ENCODE data around the gene C4orf54.

DNA sequence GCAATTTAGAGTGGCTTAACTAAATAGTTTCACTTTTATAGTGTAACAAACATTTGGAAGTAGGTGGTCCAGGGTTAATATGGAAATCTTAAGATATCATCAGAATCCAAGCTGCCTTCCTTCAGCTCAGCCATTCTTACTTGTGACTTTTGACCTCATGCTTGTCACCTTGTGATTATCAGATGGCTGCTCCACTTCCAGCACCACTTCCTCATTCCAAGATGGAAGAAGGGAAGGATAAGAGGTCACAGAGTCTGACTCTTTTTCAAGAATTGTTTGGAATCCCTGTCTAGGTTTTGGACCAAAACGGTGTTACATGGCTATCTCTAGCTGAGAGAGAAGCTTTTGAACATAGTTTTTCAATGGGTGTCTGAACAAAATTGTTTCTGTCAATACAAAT is 43.1 kb downstream of the C4orf54 start:
- TF ChIP-seq ZFP30 (CRISPR knock-in tag; IDR thresholded peaks at IDR 0.05) (no peak), ZNF8 (CRISPR knock-in tag; IDR thresholded peaks at IDR 0.05) (no peak), TOX (CRISPR knock-in tag; IDR thresholded peaks at IDR 0.05; ENCODE audit: borderline replicate concordance) (no peak), ISL1 (CRISPR knock-in tag; IDR thresholded peaks at IDR 0.05) (no peak), ZFP3 (CRISPR knock-in tag; IDR thresholded peaks at IDR 0.05) (no peak), ARNTL (CRISPR knock-in tag; IDR thresholded peaks at IDR 0.05; ENCODE audit: borderline replicate concordance, low read depth) (no peak), SNAI2 (CRISPR knock-in tag; IDR thresholded peaks at IDR 0.05) (no peak), RARB (CRISPR knock-in tag; IDR thresholded peaks at IDR 0.05) (no peak), ZC3H10 (CRISPR knock-in tag; IDR thresholded peaks at IDR 0.05) (no peak), TCF4 (CRISPR knock-in tag; IDR thresholded peaks at IDR 0.05; ENCODE audit: borderline replicate concordance) (no peak), PATZ1 (CRISPR knock-in tag; IDR thresholded peaks at IDR 0.05; ENCODE audit: borderline replicate concordance) (no peak), ZNF70 (CRISPR knock-in tag; IDR thresholded peaks at IDR 0.05) (no peak)
- TF ChIP-seq, protein P1, sequence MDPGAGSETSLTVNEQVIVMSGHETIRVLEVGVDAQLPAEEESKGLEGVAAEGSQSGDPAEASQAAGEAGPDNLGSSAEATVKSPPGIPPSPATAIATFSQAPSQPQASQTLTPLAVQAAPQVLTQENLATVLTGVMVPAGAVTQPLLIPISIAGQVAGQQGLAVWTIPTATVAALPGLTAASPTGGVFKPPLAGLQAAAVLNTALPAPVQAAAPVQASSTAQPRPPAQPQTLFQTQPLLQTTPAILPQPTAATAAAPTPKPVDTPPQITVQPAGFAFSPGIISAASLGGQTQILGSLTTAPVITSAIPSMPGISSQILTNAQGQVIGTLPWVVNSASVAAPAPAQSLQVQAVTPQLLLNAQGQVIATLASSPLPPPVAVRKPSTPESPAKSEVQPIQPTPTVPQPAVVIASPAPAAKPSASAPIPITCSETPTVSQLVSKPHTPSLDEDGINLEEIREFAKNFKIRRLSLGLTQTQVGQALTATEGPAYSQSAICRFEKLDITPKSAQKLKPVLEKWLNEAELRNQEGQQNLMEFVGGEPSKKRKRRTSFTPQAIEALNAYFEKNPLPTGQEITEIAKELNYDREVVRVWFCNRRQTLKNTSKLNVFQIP (CRISPR knock-in tag; IDR thresholded peaks at IDR 0.05; ENCODE audit: borderline replicate concordance, low read depth), result no peak
- TF ChIP-seq, protein P2, sequence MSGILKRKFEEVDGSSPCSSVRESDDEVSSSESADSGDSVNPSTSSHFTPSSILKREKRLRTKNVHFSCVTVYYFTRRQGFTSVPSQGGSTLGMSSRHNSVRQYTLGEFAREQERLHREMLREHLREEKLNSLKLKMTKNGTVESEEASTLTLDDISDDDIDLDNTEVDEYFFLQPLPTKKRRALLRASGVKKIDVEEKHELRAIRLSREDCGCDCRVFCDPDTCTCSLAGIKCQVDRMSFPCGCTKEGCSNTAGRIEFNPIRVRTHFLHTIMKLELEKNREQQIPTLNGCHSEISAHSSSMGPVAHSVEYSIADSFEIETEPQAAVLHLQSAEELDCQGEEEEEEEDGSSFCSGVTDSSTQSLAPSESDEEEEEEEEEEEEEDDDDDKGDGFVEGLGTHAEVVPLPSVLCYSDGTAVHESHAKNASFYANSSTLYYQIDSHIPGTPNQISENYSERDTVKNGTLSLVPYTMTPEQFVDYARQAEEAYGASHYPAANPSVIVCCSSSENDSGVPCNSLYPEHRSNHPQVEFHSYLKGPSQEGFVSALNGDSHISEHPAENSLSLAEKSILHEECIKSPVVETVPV (CRISPR knock-in tag; IDR thresholded peaks at IDR 0.05), result no peak

Data from SK-N-SH treated with all-trans-retinoic acid at 6 μM for 48 hours (cell line).